Activated T-cell treated with anti-CD3 and anti-CD28 coated beads, Interleukin-2, amount 50 U/mL, for 4 hours (primary cell): ENCODE measurements around the gene AMT. TPM values are rescaled to one million over a fixed set of nuclear protein-coding genes. Genes with fewer than 3 reads are reported as not detected.

Experiments
- ATAC-seq, 2 donors: fragments of 200-7000 bp; cut with Tn5 transposase; one replicate each; pipeline ENCODE4 v1.10.0; 2021
- DNase-seq: peaks from one replicate; pipeline ENCODE4 v3.0.0-alpha.2; 2020
- H3K27me3 Mint-ChIP-seq: one replicate; pipeline ENCODE4 v1.8.0; 2021; ENCODE audit warnings: low read depth, mixed read lengths
- H3K36me3 Mint-ChIP-seq: one replicate; pipeline ENCODE4 v1.8.0; 2022; ENCODE audit warnings: mixed read lengths; ENCODE audit not compliant: insufficient read depth
- H3K4me1 Mint-ChIP-seq: one replicate; pipeline ENCODE4 v1.8.0; 2021; ENCODE audit warnings: low read depth, mixed read lengths
- H3K4me3 Mint-ChIP-seq: one replicate; pipeline ENCODE4 v1.8.0; 2021; ENCODE audit warnings: mild to moderate bottlenecking, moderate library complexity, mixed read lengths
- H3K9me3 Mint-ChIP-seq: one replicate; pipeline ENCODE4 v1.8.0; 2021; ENCODE audit warnings: mixed read lengths
- total RNA-seq, 3 donors: library from RNA; stranded (reverse); gene quantifications; one replicate each; pipeline ENCODE4 v1.2.1, GENCODE V29; 2021

AMT gene
- total RNA-seq, 3 donors from 2014 or later: 0.50 to 1.1 (median 0.81) TPM

DNA sequence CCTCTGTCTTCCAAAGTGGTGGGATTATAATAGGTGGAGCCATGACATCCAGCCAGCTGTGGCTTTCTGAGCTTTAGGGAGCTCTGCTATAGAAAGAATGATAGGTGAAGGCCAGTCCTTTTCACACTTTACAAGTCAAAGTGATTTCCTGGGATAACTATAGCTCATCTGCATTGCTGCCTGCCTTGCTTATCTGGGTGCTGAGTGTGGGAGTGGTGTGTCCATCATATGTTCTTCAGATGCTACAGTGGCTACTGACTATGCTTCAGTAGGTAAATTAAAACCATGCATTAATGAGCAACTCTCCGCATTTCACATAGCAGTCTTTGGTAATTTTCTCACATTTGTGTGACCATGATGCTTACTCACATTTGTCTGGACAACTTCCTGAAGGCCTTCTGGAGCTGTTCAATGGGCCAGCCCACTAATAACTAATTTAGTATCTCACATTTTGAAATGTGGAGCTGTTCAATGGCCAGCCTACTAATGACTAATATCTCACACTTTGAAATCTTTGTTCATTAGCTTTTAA, 33.9 kb downstream of the AMT start:
- ATAC-seq (no peak), DNase-seq (no peak)
- H3K9me3 Mint-ChIP-seq: no peaks in the 10 kb centered on the region
- H3K4me1 Mint-ChIP-seq: peaks cover 55% of the 10 kb centered on the region
- H3K36me3 Mint-ChIP-seq: peaks cover 14% of the 10 kb centered on the region
- H3K4me3 Mint-ChIP-seq: no peak overlapping the region
- no peaks in the 10 kb centered on the region for H3K27me3 Mint-ChIP-seq

DNA sequence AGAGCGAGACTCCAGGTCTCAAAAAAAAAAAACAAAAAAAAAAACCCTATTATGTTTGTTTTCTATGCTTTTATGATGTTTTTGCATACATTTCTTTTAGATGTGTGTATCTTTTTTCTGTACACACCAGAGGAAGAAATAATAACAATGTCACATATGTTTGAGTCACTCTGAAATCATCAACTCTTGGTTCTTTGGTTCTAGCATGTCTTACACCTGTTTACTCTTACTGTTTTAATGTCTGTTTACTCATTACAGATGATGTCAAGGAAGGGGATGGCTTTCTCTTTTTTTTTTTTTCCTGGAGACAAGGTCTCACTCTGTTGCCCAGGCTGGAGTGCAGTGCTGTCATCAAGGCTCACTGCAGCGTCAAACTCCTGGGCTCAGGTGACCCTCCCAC, 34.6 kb downstream of the AMT start:
- H3K36me3 Mint-ChIP-seq: peaks cover 12% of the 10 kb centered on the region
- peaks cover 55% of the 10 kb centered on the region for H3K4me1 Mint-ChIP-seq
- peak; percentile 40 to 70 for ATAC-seq
- H3K27me3 Mint-ChIP-seq: no peaks in the 10 kb centered on the region
- H3K4me3 Mint-ChIP-seq: no peak overlapping the region
- DNase-seq: no peak
- no peaks in the 10 kb centered on the region for H3K9me3 Mint-ChIP-seq

- peaks cover 12% of the 10 kb centered on the region for H3K36me3 Mint-ChIP-seq
- peaks cover 57% of the 10 kb centered on the region for H3K4me1 Mint-ChIP-seq
- no peak overlapping the region for H3K4me3 Mint-ChIP-seq
Observed at GRCh38 chr3:49386056-49386756, 36.1 kb downstream of the AMT start.

GRCh38 chr3:49385617-49386016, 36.7 kb downstream of the AMT start:
- H3K27me3 Mint-ChIP-seq: no peaks in the 10 kb centered on the region
- ATAC-seq (no peak), DNase-seq (no peak)
- H3K9me3 Mint-ChIP-seq: no peaks in the 10 kb centered on the region
- no peak overlapping the region for H3K4me3 Mint-ChIP-seq
- H3K36me3 Mint-ChIP-seq: peaks cover 12% of the 10 kb centered on the region
- peaks cover 57% of the 10 kb centered on the region for H3K4me1 Mint-ChIP-seq

More at GRCh38 chr3:49386056-49386756, 36.1 kb downstream of the AMT start:
- H3K9me3 Mint-ChIP-seq: no peaks in the 10 kb centered on the region
- no peak for DNase-seq
- no peak for ATAC-seq
- H3K27me3 Mint-ChIP-seq: no peaks in the 10 kb centered on the region

- Mint-ChIP-seq H3K4me1 (peaks cover 60% of the 10 kb centered on the region), H3K36me3 (peaks cover 10% of the 10 kb centered on the region), H3K27me3 (no peaks in the 10 kb centered on the region), H3K9me3 (no peaks in the 10 kb centered on the region), H3K4me3 (no peak overlapping the region)
- DNase-seq (no peak), ATAC-seq (no peak)
Observed at GRCh38 chr3:49383387-49383786, 38.9 kb downstream of the AMT start.

DNA sequence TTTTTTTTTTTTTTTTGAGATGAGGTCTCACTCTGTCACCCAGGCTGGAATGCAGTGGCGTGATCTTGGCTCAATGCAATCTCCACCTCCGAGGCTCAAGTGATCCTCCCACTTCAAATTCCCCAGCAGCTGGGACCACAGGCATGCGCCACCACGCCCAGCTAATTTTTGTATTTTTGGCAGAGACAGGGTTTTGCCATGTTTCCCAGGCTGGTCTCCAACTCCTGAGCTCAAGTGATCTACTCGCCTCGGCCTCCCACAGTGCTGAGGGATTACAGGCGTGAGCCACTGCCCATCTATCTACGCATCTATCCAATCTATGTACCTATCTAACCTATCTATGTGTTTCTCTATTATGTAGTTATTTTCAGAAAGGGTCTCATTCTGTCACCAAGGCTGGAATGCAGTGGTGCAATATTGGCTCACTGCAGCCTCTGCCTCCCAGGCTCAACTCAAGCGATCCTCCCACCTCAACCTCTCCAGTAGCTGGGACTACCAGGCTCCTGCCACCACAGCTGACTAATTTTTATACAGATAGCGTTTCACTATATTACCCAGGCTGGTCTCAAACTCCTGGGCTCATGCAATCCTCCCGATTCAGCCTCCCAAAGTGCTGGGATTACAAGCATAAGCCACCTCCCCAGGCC, 43.9 kb downstream of the AMT start:
- DNase-seq (no peak), ATAC-seq (no peak)
- H3K4me1 Mint-ChIP-seq: peaks cover 42% of the 10 kb centered on the region
- H3K4me3 Mint-ChIP-seq: no peak overlapping the region
- H3K9me3 Mint-ChIP-seq: no peaks in the 10 kb centered on the region
- H3K36me3 Mint-ChIP-seq: peaks cover 12% of the 10 kb centered on the region
- no peaks in the 10 kb centered on the region for H3K27me3 Mint-ChIP-seq

- H3K4me3 Mint-ChIP-seq: no peak overlapping the region
- H3K9me3 Mint-ChIP-seq: no peaks in the 10 kb centered on the region
- H3K27me3 Mint-ChIP-seq: no peaks in the 10 kb centered on the region
- ATAC-seq (peak; percentile 90 to 93), DNase-seq (peak; percentile 56)
- peaks cover 41% of the 10 kb centered on the region for H3K4me1 Mint-ChIP-seq
- peaks cover 18% of the 10 kb centered on the region for H3K36me3 Mint-ChIP-seq
Observed at GRCh38 chr3:49377483-49377882, 44.8 kb downstream of the AMT start.

- Mint-ChIP-seq H3K4me3 (no peak overlapping the region), H3K27me3 (no peaks in the 10 kb centered on the region), H3K36me3 (peaks cover 33% of the 10 kb centered on the region), H3K4me1 (peaks cover 20% of the 10 kb centered on the region), H3K9me3 (no peaks in the 10 kb centered on the region)
- ATAC-seq: no peak
- DNase-seq: no peak
Observed at GRCh38 chr3:49371946-49372345, 50.3 kb downstream of the AMT start.

- H3K36me3 Mint-ChIP-seq: peaks cover 40% of the 10 kb centered on the region
- no peaks in the 10 kb centered on the region for H3K27me3 Mint-ChIP-seq
- no peak overlapping the region for H3K4me3 Mint-ChIP-seq
- H3K4me1 Mint-ChIP-seq: peaks cover 19% of the 10 kb centered on the region
- DNase-seq (no peak), ATAC-seq (no peak)
- no peaks in the 10 kb centered on the region for H3K9me3 Mint-ChIP-seq
Observed at GRCh38 chr3:49370585-49371290, 51.5 kb downstream of the AMT start.

Other genes starting within 250 kb of the AMT start
- gene C3orf62, start 145.2 kb downstream of the AMT start, total RNA-seq: 1 to 10 TPM; 4.7 to 5.5 (median 5.2) TPM
- 10 to 100 TPM; 60.1 to 71.3 (median 61.6) TPM for gene USP4, start 82.4 kb downstream of the AMT start, total RNA-seq
- gene GPX1, start 64.1 kb downstream of the AMT start, total RNA-seq: 100 to 1,000 TPM; 109 to 152 (median 132) TPM
- gene RHOA, start 10.5 kb downstream of the AMT start, total RNA-seq: 100 to 1,000 TPM; 390 to 408 (median 408) TPM
- gene TCTA, start 10.1 kb downstream of the AMT start, total RNA-seq: 10 to 100 TPM; 20.0 to 21.8 (median 20.1) TPM
- gene NICN1, start 6.9 kb upstream of the AMT start, total RNA-seq: 1 to 10 TPM; 5.5 to 5.8 (median 5.8) TPM
- 10 to 100 TPM; 19.9 to 25.6 (median 25.4) TPM for gene DAG1, start 47.8 kb upstream of the AMT start, total RNA-seq
- under 1 TPM; 0.30 to 0.86 (median 0.40) TPM for gene BSN, start 132.0 kb upstream of the AMT start, total RNA-seq